ENCODE measurements around the gene PRPF19. TPM values are rescaled to one million over a fixed set of nuclear protein-coding genes. Genes with fewer than 3 reads are reported as not detected.

Gene PRPF19
- total and polyA plus RNA-seq, 2 of the 13 experiments (the other 11 are each of a cell fraction or from before 2014, with no cell fraction given): 27.4 to 91.1 TPM

DNA sequence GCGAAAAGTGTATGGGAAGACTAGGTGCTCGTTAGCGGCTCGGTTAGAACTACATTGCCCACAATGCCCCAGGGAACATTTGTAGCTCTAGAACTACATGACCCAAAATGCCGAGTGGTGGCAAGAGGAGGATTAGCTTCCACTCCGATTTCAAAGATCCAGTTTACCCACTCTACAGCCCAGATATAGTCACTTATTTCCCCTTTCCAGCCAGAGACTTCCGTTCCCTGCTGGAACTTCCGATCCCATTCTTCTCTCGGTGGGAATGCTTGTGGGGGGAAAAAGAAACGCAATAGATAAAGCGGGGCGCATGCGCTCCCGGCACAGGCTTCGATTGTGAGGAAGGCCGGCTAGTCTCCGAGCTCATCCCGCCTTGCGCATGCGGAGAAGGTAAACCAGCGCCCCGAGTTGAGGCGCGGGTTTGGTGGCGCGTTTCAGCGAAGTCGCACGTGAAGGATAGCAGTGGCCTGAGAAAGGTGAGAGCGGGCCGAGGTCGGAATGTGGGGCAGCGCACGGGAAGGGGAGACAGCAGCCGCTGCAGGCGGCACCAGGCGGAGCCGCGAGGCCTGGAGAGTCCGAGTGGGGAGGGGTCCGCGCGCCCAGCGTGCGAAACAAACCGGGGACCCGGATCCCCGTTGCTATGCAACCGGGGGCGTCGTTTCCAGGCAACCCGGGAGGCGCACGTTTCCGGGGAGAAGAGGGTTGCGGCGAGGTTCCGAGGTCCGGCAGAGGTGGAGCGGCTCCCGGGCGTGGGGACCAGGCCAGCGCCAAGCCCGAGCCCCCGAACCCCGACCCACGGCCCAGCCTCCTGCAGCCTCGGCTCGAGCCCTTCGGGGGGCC is 7.6 kb upstream of the PRPF19 start, which contains the start of gene TMEM109 (continued):
- TF ChIP-seq, protein P1, sequence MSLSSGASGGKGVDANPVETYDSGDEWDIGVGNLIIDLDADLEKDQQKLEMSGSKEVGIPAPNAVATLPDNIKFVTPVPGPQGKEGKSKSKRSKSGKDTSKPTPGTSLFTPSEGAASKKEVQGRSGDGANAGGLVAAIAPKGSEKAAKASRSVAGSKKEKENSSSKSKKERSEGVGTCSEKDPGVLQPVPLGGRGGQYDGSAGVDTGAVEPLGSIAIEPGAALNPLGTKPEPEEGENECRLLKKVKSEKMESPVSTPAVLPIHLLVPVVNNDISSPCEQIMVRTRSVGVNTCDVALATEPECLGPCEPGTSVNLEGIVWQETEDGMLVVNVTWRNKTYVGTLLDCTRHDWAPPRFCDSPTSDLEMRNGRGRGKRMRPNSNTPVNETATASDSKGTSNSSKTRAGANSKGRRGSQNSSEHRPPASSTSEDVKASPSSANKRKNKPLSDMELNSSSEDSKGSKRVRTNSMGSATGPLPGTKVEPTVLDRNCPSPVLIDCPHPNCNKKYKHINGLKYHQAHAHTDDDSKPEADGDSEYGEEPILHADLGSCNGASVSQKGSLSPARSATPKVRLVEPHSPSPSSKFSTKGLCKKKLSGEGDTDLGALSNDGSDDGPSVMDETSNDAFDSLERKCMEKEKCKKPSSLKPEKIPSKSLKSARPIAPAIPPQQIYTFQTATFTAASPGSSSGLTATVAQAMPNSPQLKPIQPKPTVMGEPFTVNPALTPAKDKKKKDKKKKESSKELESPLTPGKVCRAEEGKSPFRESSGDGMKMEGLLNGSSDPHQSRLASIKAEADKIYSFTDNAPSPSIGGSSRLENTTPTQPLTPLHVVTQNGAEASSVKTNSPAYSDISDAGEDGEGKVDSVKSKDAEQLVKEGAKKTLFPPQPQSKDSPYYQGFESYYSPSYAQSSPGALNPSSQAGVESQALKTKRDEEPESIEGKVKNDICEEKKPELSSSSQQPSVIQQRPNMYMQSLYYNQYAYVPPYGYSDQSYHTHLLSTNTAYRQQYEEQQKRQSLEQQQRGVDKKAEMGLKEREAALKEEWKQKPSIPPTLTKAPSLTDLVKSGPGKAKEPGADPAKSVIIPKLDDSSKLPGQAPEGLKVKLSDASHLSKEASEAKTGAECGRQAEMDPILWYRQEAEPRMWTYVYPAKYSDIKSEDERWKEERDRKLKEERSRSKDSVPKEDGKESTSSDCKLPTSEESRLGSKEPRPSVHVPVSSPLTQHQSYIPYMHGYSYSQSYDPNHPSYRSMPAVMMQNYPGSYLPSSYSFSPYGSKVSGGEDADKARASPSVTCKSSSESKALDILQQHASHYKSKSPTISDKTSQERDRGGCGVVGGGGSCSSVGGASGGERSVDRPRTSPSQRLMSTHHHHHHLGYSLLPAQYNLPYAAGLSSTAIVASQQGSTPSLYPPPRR (CRISPR knock-in tag; IDR thresholded peaks at IDR 0.05; ENCODE audit: borderline replicate concordance): no peak
- TF ChIP-seq NR2F2 (IDR thresholded peaks at IDR 0.05; ENCODE audit: borderline replicate concordance, low read depth) (no peak), CC2D1A (CRISPR knock-in tag; IDR thresholded peaks at IDR 0.05) (no peak), PCBP2 (optimal IDR thresholded peaks at IDR 0.05; ENCODE audit: low read depth, low read length, poor library complexity, severe bottlenecking) (no peak), KMT2B (CRISPR knock-in tag; IDR thresholded peaks at IDR 0.05) (no peak; the same call in 1 of the 2 replicates), ZNF816 (CRISPR knock-in tag; IDR thresholded peaks at IDR 0.05; ENCODE audit: borderline replicate concordance) (no peak), U2AF2 (IDR thresholded peaks at IDR 0.05; ENCODE audit: low read depth, low read length) (no peak), GABPB1 (CRISPR knock-in tag; IDR thresholded peaks at IDR 0.05) (peak; percentile 50), ZNF547 (CRISPR knock-in tag; IDR thresholded peaks at IDR 0.05) (peak; percentile 77), MEF2D (CRISPR knock-in tag; IDR thresholded peaks at IDR 0.05) (peak; percentile 45; the same call in 1 of the 2 replicates), ZNF776 (CRISPR knock-in tag; IDR thresholded peaks at IDR 0.05) (peak; percentile 58; the same call in 1 of the 2 replicates), BORCS8-MEF2B (CRISPR knock-in tag; IDR thresholded peaks at IDR 0.05) (no peak)
- TF ChIP-seq, protein P2, sequence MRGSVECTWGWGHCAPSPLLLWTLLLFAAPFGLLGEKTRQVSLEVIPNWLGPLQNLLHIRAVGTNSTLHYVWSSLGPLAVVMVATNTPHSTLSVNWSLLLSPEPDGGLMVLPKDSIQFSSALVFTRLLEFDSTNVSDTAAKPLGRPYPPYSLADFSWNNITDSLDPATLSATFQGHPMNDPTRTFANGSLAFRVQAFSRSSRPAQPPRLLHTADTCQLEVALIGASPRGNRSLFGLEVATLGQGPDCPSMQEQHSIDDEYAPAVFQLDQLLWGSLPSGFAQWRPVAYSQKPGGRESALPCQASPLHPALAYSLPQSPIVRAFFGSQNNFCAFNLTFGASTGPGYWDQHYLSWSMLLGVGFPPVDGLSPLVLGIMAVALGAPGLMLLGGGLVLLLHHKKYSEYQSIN (CRISPR knock-in tag; IDR thresholded peaks at IDR 0.05; ENCODE audit: borderline replicate concordance): no peak
- TF ChIP-seq, protein P3, sequence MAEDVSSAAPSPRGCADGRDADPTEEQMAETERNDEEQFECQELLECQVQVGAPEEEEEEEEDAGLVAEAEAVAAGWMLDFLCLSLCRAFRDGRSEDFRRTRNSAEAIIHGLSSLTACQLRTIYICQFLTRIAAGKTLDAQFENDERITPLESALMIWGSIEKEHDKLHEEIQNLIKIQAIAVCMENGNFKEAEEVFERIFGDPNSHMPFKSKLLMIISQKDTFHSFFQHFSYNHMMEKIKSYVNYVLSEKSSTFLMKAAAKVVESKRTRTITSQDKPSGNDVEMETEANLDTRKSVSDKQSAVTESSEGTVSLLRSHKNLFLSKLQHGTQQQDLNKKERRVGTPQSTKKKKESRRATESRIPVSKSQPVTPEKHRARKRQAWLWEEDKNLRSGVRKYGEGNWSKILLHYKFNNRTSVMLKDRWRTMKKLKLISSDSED (CRISPR knock-in tag; IDR thresholded peaks at IDR 0.05): no peak
- TF ChIP-seq, protein P4, sequence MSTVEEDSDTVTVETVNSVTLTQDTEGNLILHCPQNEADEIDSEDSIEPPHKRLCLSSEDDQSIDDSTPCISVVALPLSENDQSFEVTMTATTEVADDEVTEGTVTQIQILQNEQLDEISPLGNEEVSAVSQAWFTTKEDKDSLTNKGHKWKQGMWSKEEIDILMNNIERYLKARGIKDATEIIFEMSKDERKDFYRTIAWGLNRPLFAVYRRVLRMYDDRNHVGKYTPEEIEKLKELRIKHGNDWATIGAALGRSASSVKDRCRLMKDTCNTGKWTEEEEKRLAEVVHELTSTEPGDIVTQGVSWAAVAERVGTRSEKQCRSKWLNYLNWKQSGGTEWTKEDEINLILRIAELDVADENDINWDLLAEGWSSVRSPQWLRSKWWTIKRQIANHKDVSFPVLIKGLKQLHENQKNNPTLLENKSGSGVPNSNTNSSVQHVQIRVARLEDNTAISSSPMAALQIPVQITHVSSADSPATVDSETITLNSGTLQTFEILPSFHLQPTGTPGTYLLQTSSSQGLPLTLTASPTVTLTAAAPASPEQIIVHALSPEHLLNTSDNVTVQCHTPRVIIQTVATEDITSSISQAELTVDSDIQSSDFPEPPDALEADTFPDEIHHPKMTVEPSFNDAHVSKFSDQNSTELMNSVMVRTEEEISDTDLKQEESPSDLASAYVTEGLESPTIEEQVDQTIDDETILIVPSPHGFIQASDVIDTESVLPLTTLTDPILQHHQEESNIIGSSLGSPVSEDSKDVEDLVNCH (CRISPR knock-in tag; IDR thresholded peaks at IDR 0.05): no peak

All from HepG2 (cell line).